SJCRH30 (cell line): ENCODE measurements around the gene KRT86. TPM values are rescaled to one million over a fixed set of nuclear protein-coding genes. Genes with fewer than 3 reads are reported as not detected.
A peak's percentile ranks its signal among the peaks of the same experiment; 100 is the strongest.
"Not testable (repeated sequence)": the region's sequence is repeated elsewhere in the genome, so short reads cannot be mapped to it uniquely, and the experiment has no call there.

Source experiments
- DNase-seq, 2 experiments: peaks; one replicate each; pipeline ENCODE4 v3.0.0-alpha.2; 2015 to 2020
- H3K27ac ChIP-seq: fragments of 250-450 bp; sonication (Bioruptor Pico); 2 replicates; pipeline ENCODE4 v1.5.1; 2020; ENCODE audit warnings: mild to moderate bottlenecking, moderate library complexity
- H3K27me3 ChIP-seq: fragments of 250-450 bp; sonication (Bioruptor Pico); 2 replicates; pipeline ENCODE4 v1.5.1; 2020; ENCODE audit warnings: mild to moderate bottlenecking, moderate library complexity
- H3K36me3 ChIP-seq: fragments of 250-450 bp; sonication (Bioruptor Pico); 2 replicates; pipeline ENCODE4 v1.5.1; 2020; ENCODE audit warnings: mild to moderate bottlenecking, moderate library complexity
- H3K4me1 ChIP-seq: fragments of 250-450 bp; sonication (Bioruptor Pico); 2 replicates; pipeline ENCODE4 v1.5.1; 2020; ENCODE audit warnings: mild to moderate bottlenecking, moderate library complexity
- H3K4me3 ChIP-seq: fragments of 250-450 bp; sonication (Bioruptor Pico); 2 replicates; pipeline ENCODE4 v1.5.1; 2020; ENCODE audit warnings: mild to moderate bottlenecking, moderate library complexity
- H3K9me3 ChIP-seq: fragments of 250-450 bp; sonication (Bioruptor Pico); replicated peaks from 2 replicates; pipeline ENCODE4 v1.5.1; 2020; ENCODE audit warnings: mild to moderate bottlenecking, moderate library complexity
- total RNA-seq: library from RNA; depleted of rRNA; stranded (reverse); fragments of >200 nt; shearing (Covaris generic); gene quantifications from 2 replicates; pipeline ENCODE4 v1.2.3, GENCODE V29; 2014

The KRT86 gene
- total RNA-seq, 1 experiment from 2014 or later, result 0.30 TPM

- peaks cover 37% of the 10 kb centered on the region for H3K4me1 ChIP-seq
- H3K4me3 ChIP-seq, H3K36me3 ChIP-seq, DNase-seq, H3K9me3 ChIP-seq, H3K27ac ChIP-seq, H3K27me3 ChIP-seq: not testable (repeated sequence)
Observed at GRCh38 chr12:52345041-52345440, 70.6 kb downstream of the KRT86 start.

GRCh38 chr12:52346593-52346992 lies 72.1 kb downstream of the KRT86 start:
- no peaks in the 10 kb centered on the region for H3K27me3 ChIP-seq
- no peaks in the 10 kb centered on the region for H3K36me3 ChIP-seq
- peak overlapping the region; percentile 85 for H3K27ac ChIP-seq
- H3K4me3 ChIP-seq, result no peak overlapping the region
- no peak for DNase-seq
- no peaks in the 10 kb centered on the region for H3K9me3 ChIP-seq
- H3K4me1 ChIP-seq, result peaks cover 38% of the 10 kb centered on the region

GRCh38 chr12:52347016-52347415 lies 72.6 kb downstream of the KRT86 start:
- H3K27me3 ChIP-seq, result no peaks in the 10 kb centered on the region
- peak overlapping the region; percentile 85 for H3K27ac ChIP-seq

GRCh38 chr12:52347551-52348510 lies 73.4 kb downstream of the KRT86 start:
- peak overlapping the region; percentile 19 for H3K4me3 ChIP-seq
- no peaks in the 10 kb centered on the region for H3K9me3 ChIP-seq
- DNase-seq, result peak; percentile 95 to 98
- H3K27me3 ChIP-seq, result no peaks in the 10 kb centered on the region
- no peaks in the 10 kb centered on the region for H3K36me3 ChIP-seq
- H3K4me1 ChIP-seq, result peaks cover 38% of the 10 kb centered on the region
- H3K27ac ChIP-seq, result peak overlapping the region; percentile 85

More at GRCh38 chr12:52347016-52347415, 72.6 kb downstream of the KRT86 start:
- Histone ChIP-seq H3K36me3 (no peaks in the 10 kb centered on the region), H3K4me3 (no peak overlapping the region), H3K9me3 (no peaks in the 10 kb centered on the region), H3K4me1 (peaks cover 38% of the 10 kb centered on the region)
- DNase-seq, result no peak

GRCh38 chr12:52349196-52349595 lies 74.8 kb downstream of the KRT86 start:
- no peak overlapping the region for H3K4me3 ChIP-seq
- H3K27me3 ChIP-seq, result no peaks in the 10 kb centered on the region
- H3K4me1 ChIP-seq, result peaks cover 43% of the 10 kb centered on the region
- DNase-seq, result peak in 1 of 2 experiments; percentile 56
- H3K9me3 ChIP-seq, result no peaks in the 10 kb centered on the region
- H3K27ac ChIP-seq, result peak overlapping the region; percentile 85; the same call in 1 of the 2 replicates
- H3K36me3 ChIP-seq, result no peaks in the 10 kb centered on the region

GRCh38 chr12:52350021-52350620 lies 75.7 kb downstream of the KRT86 start:
- Histone ChIP-seq H3K4me1 (peaks cover 51% of the 10 kb centered on the region), H3K27ac (no peak overlapping the region), H3K9me3 (no peaks in the 10 kb centered on the region), H3K27me3 (no peaks in the 10 kb centered on the region), H3K4me3 (no peak overlapping the region), H3K36me3 (no peaks in the 10 kb centered on the region)
- DNase-seq, result no peak

GRCh38 chr12:52350786-52351185 lies 76.3 kb downstream of the KRT86 start:
- Histone ChIP-seq H3K4me1 (peaks cover 55% of the 10 kb centered on the region), H3K4me3 (no peak overlapping the region), H3K9me3 (no peaks in the 10 kb centered on the region), H3K36me3 (no peaks in the 10 kb centered on the region), H3K27ac (no peak overlapping the region), H3K27me3 (no peaks in the 10 kb centered on the region)
- no peak for DNase-seq

- DNase-seq, result no peak
- Histone ChIP-seq H3K4me3 (no peak overlapping the region), H3K9me3 (no peaks in the 10 kb centered on the region), H3K27me3 (no peaks in the 10 kb centered on the region), H3K36me3 (no peaks in the 10 kb centered on the region), H3K4me1 (peaks cover 51% of the 10 kb centered on the region), H3K27ac (no peak overlapping the region)
Observed at GRCh38 chr12:52351196-52352059, 77.0 kb downstream of the KRT86 start.

GRCh38 chr12:52352951-52353350 lies 78.5 kb downstream of the KRT86 start:
- H3K36me3 ChIP-seq, result no peaks in the 10 kb centered on the region
- H3K27ac ChIP-seq, result no peak overlapping the region
- no peak for DNase-seq
- peaks cover 38% of the 10 kb centered on the region for H3K4me1 ChIP-seq
- no peaks in the 10 kb centered on the region for H3K9me3 ChIP-seq
- H3K4me3 ChIP-seq, result no peak overlapping the region
- H3K27me3 ChIP-seq, result no peaks in the 10 kb centered on the region

GRCh38 chr12:52353766-52354165 lies 79.3 kb downstream of the KRT86 start:
- no peak overlapping the region for H3K4me3 ChIP-seq
- H3K9me3 ChIP-seq, result no peaks in the 10 kb centered on the region
- no peaks in the 10 kb centered on the region for H3K36me3 ChIP-seq
- H3K27ac ChIP-seq, result no peak overlapping the region
- H3K27me3 ChIP-seq, result no peaks in the 10 kb centered on the region
- H3K4me1 ChIP-seq, result peaks cover 37% of the 10 kb centered on the region
- DNase-seq, result no peak

GRCh38 chr12:52354200-52354599 lies 79.8 kb downstream of the KRT86 start:
- Histone ChIP-seq H3K4me1 (peaks cover 36% of the 10 kb centered on the region), H3K36me3 (no peaks in the 10 kb centered on the region), H3K4me3 (no peak overlapping the region), H3K27me3 (no peaks in the 10 kb centered on the region), H3K9me3 (no peaks in the 10 kb centered on the region), H3K27ac (no peak overlapping the region)
- DNase-seq, result peak; percentile 37 to 62

- H3K27ac ChIP-seq, result no peak overlapping the region
Observed at GRCh38 chr12:52355176-52355575, 80.7 kb downstream of the KRT86 start.

GRCh38 chr12:52356031-52356761 lies 81.8 kb downstream of the KRT86 start:
- Histone ChIP-seq H3K27ac (no peak overlapping the region), H3K9me3 (no peaks in the 10 kb centered on the region), H3K4me3 (no peak overlapping the region), H3K4me1 (peaks cover 36% of the 10 kb centered on the region), H3K27me3 (no peaks in the 10 kb centered on the region), H3K36me3 (no peaks in the 10 kb centered on the region)
- no peak for DNase-seq

More at GRCh38 chr12:52355176-52355575, 80.7 kb downstream of the KRT86 start:
- Histone ChIP-seq H3K27me3 (no peaks in the 10 kb centered on the region), H3K4me3 (no peak overlapping the region), H3K4me1 (peaks cover 26% of the 10 kb centered on the region), H3K9me3 (no peaks in the 10 kb centered on the region), H3K36me3 (no peaks in the 10 kb centered on the region)
- DNase-seq, result no peak
